Cardiac muscle cell (in vitro differentiated cells and primary cell): Measurements from ENCODE around the gene PTH1R. TPM values are rescaled to one million over a fixed set of nuclear protein-coding genes. Genes with fewer than 3 reads are reported as not detected.
A peak's percentile ranks its signal among the peaks of the same experiment; 100 is the strongest.

Experiments used
- DNase-seq, 2 donors: peaks; one replicate each; pipeline versions ENCODE4 v3.0.0 to v3.0.0-alpha.2; 2010 to 2017; ENCODE audit warnings: low read depth in 1 of 2, low spot score in 1 of 2
- H3K27ac ChIP-seq: fragments of 200-600 bp; sonication (generic); 2 replicates; pipeline ENCODE4 v1.5.1; 2016
- H3K27me3 ChIP-seq: fragments of 200-600 bp; sonication (generic); 2 replicates; pipeline ENCODE4 v1.6.0; 2016; ENCODE audit warnings: control low read depth
- H3K36me3 ChIP-seq: fragments of 200-600 bp; sonication (generic); 2 replicates; pipeline ENCODE4 v1.5.1; 2016; ENCODE audit warnings: control low read depth
- H3K4me1 ChIP-seq: fragments of 200-600 bp; sonication (generic); 2 replicates; pipeline ENCODE4 v1.8.1; 2017; ENCODE audit warnings: low read depth, mild to moderate bottlenecking, mixed run types
- H3K4me3 ChIP-seq: fragments of 200-600 bp; sonication (generic); 2 replicates; pipeline ENCODE4 v1.5.1; 2016; ENCODE audit warnings: mild to moderate bottlenecking
- H3K9me3 ChIP-seq: fragments of 200-600 bp; sonication (generic); 2 replicates; pipeline ENCODE4 v1.5.1; 2017; ENCODE audit warnings: low read depth, mild to moderate bottlenecking, control low read depth
- polyA plus RNA-seq: library from polyadenylated mRNA; unstranded; fragments of >200 nt; fragmentation: Nextera tagmentation; extraction: Ambion mirVana; gene quantifications from 2 replicates; pipeline ENCODE4 v1.2.1, GENCODE V29; 2016
- total RNA-seq: library from RNA; depleted of rRNA; stranded (reverse); fragments of >200 nt; gene quantifications from 2 replicates; pipeline ENCODE4 v1.2.3, GENCODE V29; 2016
- TF ChIP-seq, protein P1 (sequence below): IDR thresholded peaks from 2 replicates; pipeline ENCODE4 v1.5.1; 2012; ENCODE audit warnings: low read depth, mild to moderate bottlenecking, low read length

PTH1R gene
- total and polyA plus RNA-seq, 2 experiments from 2014 or later, result 112 to 121 TPM

DNA sequence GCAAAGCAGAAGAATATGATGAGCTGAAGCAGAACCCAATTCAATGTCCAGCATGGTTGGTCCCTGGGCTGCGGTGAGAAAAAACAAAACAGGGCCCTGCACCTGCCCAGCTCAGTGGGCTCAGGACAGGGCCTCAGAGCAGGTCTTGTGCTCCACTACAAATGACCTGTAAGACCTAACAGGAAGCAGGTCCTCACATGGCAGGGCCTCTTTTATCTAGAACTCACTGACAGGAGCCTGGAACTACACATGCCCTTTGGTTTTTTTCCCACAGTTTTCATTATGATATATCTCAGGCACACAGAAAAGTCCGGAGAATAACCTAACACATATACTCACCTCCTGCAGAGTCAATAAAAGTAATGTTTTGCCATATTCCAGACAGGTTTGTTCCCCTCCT is 60.6 kb downstream of the PTH1R start:
- H3K27ac ChIP-seq, result peak overlapping the region; percentile 68
- H3K4me3 ChIP-seq, result no peak overlapping the region
- peaks cover 71% of the 10 kb centered on the region for H3K4me1 ChIP-seq
- no peaks in the 10 kb centered on the region for H3K9me3 ChIP-seq
- TF ChIP-seq, protein P1, sequence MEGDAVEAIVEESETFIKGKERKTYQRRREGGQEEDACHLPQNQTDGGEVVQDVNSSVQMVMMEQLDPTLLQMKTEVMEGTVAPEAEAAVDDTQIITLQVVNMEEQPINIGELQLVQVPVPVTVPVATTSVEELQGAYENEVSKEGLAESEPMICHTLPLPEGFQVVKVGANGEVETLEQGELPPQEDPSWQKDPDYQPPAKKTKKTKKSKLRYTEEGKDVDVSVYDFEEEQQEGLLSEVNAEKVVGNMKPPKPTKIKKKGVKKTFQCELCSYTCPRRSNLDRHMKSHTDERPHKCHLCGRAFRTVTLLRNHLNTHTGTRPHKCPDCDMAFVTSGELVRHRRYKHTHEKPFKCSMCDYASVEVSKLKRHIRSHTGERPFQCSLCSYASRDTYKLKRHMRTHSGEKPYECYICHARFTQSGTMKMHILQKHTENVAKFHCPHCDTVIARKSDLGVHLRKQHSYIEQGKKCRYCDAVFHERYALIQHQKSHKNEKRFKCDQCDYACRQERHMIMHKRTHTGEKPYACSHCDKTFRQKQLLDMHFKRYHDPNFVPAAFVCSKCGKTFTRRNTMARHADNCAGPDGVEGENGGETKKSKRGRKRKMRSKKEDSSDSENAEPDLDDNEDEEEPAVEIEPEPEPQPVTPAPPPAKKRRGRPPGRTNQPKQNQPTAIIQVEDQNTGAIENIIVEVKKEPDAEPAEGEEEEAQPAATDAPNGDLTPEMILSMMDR, result no peak
- no peak for DNase-seq
- H3K27me3 ChIP-seq, result no peaks in the 10 kb centered on the region
- H3K36me3 ChIP-seq, result no peaks in the 10 kb centered on the region

DNA sequence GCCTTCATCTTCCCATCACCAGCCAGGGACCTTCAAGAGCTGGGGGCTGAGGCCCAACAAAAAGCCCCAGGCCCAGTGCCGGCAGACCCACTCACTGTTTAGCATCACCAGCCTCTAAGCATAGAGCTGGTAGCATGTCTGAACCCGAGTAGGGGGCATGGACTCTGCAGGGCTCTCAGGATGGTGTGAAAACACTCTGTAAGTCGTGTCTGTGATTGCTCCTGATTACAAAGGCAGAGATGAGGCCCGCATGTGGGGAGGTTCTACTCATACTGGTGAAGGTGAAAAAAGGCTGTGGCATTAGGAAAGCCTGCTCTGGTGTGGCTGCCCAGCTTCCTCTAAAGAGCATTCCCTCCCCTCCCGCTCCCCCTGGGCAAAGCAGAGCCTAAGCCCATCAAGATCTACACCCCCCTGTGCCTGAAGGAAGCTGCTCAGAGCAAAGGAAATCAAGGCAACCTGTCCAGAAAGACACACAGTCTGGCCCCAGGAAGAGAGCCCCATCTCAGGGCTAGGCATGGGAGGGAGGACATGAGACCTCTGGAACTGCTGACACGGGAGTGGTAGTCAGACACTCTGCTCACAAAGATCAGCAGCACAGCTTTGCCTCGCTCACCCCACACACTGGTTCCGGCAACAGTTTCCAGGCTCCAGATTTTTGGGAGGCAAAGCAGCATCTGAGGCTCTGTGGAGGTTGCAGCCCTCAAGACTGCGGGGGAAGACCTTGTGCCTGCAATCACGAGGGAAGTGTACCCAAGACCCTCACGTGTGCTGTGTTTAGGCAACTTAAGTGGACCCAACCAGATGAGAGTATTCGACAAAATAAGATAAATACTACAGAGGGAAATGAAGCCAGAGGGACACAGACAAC is 62.3 kb downstream of the PTH1R start:
- DNase-seq, result no peak
- Histone ChIP-seq H3K4me3 (no peak overlapping the region), H3K27me3 (no peaks in the 10 kb centered on the region), H3K36me3 (no peaks in the 10 kb centered on the region), H3K27ac (peak overlapping the region; percentile 7), H3K4me1 (peaks cover 72% of the 10 kb centered on the region), H3K9me3 (no peaks in the 10 kb centered on the region)
- TF ChIP-seq, protein P1, result no peak

DNA sequence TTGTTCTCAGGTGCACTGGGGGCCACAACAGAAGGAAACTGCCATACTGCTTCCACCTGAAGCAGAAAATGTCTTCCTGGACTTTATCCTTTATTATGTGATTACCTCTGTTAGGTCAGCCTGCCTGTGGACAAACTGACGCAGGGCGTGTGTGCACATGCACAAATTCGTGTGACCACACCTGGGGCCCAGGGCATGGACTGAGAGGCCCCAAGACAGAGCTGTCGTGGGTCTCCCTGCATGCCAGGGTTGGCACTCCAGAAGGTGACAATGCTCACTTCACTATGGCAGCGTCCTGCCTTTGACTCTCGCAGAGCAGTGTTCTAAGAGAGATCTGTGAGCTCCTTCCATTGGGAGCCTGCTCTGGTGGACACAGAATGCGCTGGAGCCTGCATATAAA is 64.6 kb downstream of the PTH1R start:
- TF ChIP-seq, protein P1, result no peak
- H3K4me1 ChIP-seq, result peaks cover 74% of the 10 kb centered on the region
- DNase-seq, result no peak
- no peaks in the 10 kb centered on the region for H3K36me3 ChIP-seq
- no peak overlapping the region for H3K4me3 ChIP-seq
- H3K9me3 ChIP-seq, result no peaks in the 10 kb centered on the region
- no peaks in the 10 kb centered on the region for H3K27me3 ChIP-seq
- no peak overlapping the region for H3K27ac ChIP-seq

DNA sequence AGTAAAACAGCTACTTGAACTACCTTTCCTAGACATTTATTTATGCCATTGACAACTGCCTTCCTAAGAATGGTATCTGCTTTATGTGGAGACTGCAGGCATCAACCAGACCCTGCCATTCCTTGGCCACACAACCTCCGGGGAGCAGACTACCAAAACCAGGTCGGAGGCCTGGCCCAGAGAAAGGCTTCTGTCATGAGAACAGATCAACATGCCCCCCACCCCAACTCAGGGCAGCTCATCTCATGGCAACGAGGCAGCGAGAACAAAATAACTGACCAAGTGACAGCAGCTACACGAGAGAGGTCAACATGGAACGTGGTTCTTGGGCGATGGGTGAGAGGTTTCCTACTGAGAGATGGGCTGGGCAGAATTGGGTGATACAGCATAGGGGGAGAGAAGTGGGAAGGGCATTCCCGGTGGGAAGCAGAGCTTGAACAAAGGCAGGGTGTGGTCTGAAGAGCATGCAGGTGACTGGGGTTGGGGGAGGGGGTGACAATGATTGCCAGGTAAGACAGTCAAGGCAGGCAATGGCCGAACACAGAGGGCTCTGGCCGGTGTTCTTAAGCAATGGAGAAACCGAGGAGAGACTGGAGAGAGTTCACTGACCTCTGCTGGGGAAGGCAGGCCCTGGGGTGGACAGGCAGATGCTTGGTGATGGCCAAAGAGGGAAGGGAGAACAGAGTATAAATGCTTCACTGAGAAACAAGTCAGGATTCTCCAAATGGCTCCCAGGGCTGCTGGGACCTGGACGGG is 65.1 kb downstream of the PTH1R start:
- no peak for DNase-seq
- Histone ChIP-seq H3K4me1 (peaks cover 78% of the 10 kb centered on the region), H3K9me3 (no peaks in the 10 kb centered on the region), H3K36me3 (no peaks in the 10 kb centered on the region), H3K27me3 (no peaks in the 10 kb centered on the region), H3K4me3 (no peak overlapping the region), H3K27ac (peak overlapping the region; percentile 95)
- TF ChIP-seq, protein P1, result no peak

DNA sequence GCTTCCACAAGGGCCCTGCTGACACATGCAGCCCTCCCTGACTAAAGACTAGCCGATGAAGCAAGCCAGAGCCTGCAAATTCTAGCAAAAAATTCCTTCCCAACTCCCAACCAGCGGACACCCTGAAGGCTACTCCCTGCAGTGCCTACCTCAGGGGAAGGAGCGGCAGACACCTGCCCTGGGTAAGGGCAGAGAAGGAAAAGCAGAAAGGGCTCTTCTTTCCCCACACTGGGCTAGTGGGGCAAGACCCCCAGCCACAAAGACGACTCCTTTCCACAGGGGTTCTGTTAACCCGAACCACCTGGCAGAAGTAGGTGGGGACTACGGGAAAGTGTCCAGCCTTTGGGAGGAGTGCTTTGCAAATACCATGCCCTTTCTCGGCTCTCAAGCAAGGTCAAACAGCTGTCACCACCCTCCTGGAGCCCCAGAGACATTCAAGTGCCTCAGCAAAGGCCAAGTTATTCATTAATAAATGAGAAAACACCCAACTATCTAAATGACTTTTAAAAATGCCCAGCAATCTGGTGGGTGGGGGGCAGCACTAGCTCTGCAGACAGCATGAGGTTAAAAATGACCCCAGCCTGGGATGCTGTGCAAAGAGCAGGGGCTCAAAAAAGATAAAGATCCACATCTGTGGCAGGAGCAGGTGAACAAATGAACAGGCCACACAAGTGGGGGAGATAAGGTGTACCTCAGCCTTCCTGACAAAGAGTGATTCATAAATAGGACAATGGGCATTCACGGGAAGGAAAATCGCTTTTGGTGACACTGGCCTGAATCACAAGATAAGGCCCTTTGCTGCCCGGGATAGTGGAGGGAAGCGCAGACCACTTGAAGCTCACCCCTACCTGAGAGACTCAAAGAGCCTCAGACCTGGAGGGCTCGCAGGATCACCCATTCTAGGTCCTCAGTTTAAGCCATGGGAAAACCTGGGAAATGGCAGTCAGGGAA is 66.0 kb downstream of the PTH1R start:
- H3K36me3 ChIP-seq, result no peaks in the 10 kb centered on the region
- peak in 1 of 2 donors; percentile 61 for DNase-seq
- no peaks in the 10 kb centered on the region for H3K27me3 ChIP-seq
- TF ChIP-seq, protein P1, result no peak
- H3K27ac ChIP-seq, result peak overlapping the region; percentile 95
- no peak overlapping the region for H3K4me3 ChIP-seq
- H3K4me1 ChIP-seq, result peaks cover 81% of the 10 kb centered on the region
- no peaks in the 10 kb centered on the region for H3K9me3 ChIP-seq
